HepG2 (cell line): Measurements from ENCODE around the gene GEMIN2. TPM values are rescaled to one million over a fixed set of nuclear protein-coding genes. Genes with fewer than 3 reads are reported as not detected.

Experiments used
- CREM ChIP-seq, 2 experiments: sonication (generic) in 1 of 2; formaldehyde crosslinking in 1 of 2; IDR thresholded peaks; 2 replicates each; pipeline versions ENCODE4 v1.4.0 to v1.6.1; 2016 to 2020; ENCODE audit warnings: antibody characterized with exemption in 1 of 2, mild to moderate bottlenecking in 1 of 2, missing genetic modification reagents in 1 of 2
- NAIF1 ChIP-seq: sonication (generic); formaldehyde crosslinking; IDR thresholded peaks from 2 replicates; pipeline ENCODE4 v1.5.0; 2020; ENCODE audit warnings: mild to moderate bottlenecking, missing genetic modification reagents, borderline replicate concordance
- NFRKB ChIP-seq: fragments of 450-650 bp; IDR thresholded peaks from 2 replicates; pipeline ENCODE4 v1.6.1; 2017
- NR2F6 ChIP-seq, 2 experiments: IDR thresholded peaks; 2 replicates each; pipeline ENCODE4 v1.6.1; 2016; ENCODE audit warnings: antibody characterized with exemption in 1 of 2, mild to moderate bottlenecking in 1 of 2
- PREB ChIP-seq: sonication (generic); formaldehyde crosslinking; IDR thresholded peaks from 2 replicates; pipeline ENCODE4 v1.4.0; 2020; ENCODE audit warnings: missing genetic modification reagents
- SP1 ChIP-seq, 2 experiments: fragments of 450-650 bp in 1 of 2; sonication (generic) in 1 of 2; formaldehyde crosslinking in 1 of 2; IDR thresholded peaks; 2 replicates each; pipeline versions ENCODE4 v1.4.0 to v1.6.1; 2016 to 2020; ENCODE audit warnings: missing genetic modification reagents in 1 of 2
- TMF1 ChIP-seq: sonication (generic); formaldehyde crosslinking; IDR thresholded peaks from 2 replicates; pipeline ENCODE4 v1.8.1; 2022; ENCODE audit warnings: low read depth, missing genetic modification reagents
- ZNF296 ChIP-seq: sonication (generic); formaldehyde crosslinking; conservative IDR thresholded peaks from 2 replicates; pipeline ENCODE4 v1.5.0; 2020; ENCODE audit warnings: mild to moderate bottlenecking, missing genetic modification reagents
- ZNF503 ChIP-seq: sonication (generic); formaldehyde crosslinking; IDR thresholded peaks from 2 replicates; pipeline ENCODE4 v1.4.0; 2020; ENCODE audit warnings: missing genetic modification reagents
- polyA plus RNA-seq, 8 experiments: library from polyadenylated mRNA; depleted of rRNA in 3 of 8; stranded (reverse) in 7 of 8; unstranded in 1 of 8; fragments of >200 nt; fragmentation: Illumina TruSeq in 4 of 8; extraction: Trizol in 4 of 8; gene quantifications; 2 replicates each; pipeline versions ENCODE4 v1.2.1 to v1.2.3, GENCODE V29; 2011 to 2016; ENCODE audit warnings: low read depth in 4 of 8, missing spikeins in 1 of 8, mixed read lengths in 1 of 8; ENCODE audit not compliant: insufficient read depth in 1 of 8
- total RNA-seq, 5 experiments: library from RNA; depleted of rRNA; stranded (reverse); fragments of >200 nt; fragmentation: Illumina TruSeq; extraction: Trizol; gene quantifications; 2 replicates each; pipeline ENCODE4 v1.2.3, GENCODE V29; 2016; ENCODE audit warnings: low read depth in 1 of 5
- TF ChIP-seq, protein P1 (sequence below): sonication (generic); formaldehyde crosslinking; IDR thresholded peaks from 2 replicates; pipeline ENCODE4 v1.8.0; 2022; ENCODE audit warnings: mild to moderate bottlenecking, missing genetic modification reagents; ENCODE audit not compliant: insufficient replicate concordance
- TF ChIP-seq, protein P2 (sequence below): sonication (generic); formaldehyde crosslinking; IDR thresholded peaks from 2 replicates; pipeline ENCODE4 v1.4.0; 2020; ENCODE audit warnings: low read depth, mild to moderate bottlenecking, missing genetic modification reagents
- TF ChIP-seq, protein P3 (sequence below): sonication (generic); formaldehyde crosslinking; IDR thresholded peaks from 2 replicates; pipeline ENCODE4 v1.9.0; 2021; ENCODE audit warnings: mild to moderate bottlenecking, missing genetic modification reagents

GEMIN2 gene
- total and polyA plus RNA-seq, 2 of the 13 experiments (the other 11 are each of a cell fraction or from before 2014, with no cell fraction given) = 54.8 to 110 TPM

GRCh38 chr14:39145266-39145966, 31.3 kb downstream of the GEMIN2 start (continued):
- TF ChIP-seq, protein P1, sequence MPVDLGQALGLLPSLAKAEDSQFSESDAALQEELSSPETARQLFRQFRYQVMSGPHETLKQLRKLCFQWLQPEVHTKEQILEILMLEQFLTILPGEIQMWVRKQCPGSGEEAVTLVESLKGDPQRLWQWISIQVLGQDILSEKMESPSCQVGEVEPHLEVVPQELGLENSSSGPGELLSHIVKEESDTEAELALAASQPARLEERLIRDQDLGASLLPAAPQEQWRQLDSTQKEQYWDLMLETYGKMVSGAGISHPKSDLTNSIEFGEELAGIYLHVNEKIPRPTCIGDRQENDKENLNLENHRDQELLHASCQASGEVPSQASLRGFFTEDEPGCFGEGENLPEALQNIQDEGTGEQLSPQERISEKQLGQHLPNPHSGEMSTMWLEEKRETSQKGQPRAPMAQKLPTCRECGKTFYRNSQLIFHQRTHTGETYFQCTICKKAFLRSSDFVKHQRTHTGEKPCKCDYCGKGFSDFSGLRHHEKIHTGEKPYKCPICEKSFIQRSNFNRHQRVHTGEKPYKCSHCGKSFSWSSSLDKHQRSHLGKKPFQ (CRISPR knock-in tag) = no peak
- TF ChIP-seq TMF1 (no peak), NFRKB (no peak), NR2F6 (IDR thresholded peaks at IDR 0.05) (peak; percentile 81), NR2F6 (CRISPR knock-in tag; IDR thresholded peaks at IDR 0.05) (peak; percentile 72), ZNF296 (no peak), ZNF503 (CRISPR knock-in tag) (no peak), NAIF1 (CRISPR knock-in tag) (no peak), PREB (CRISPR knock-in tag) (no peak), SP1 (IDR thresholded peaks at IDR 0.05) (no peak), SP1 (CRISPR knock-in tag; IDR thresholded peaks at IDR 0.05) (no peak), CREM (IDR thresholded peaks at IDR 0.05) (peak; percentile 69), CREM (CRISPR knock-in tag; IDR thresholded peaks at IDR 0.05) (no peak)
- TF ChIP-seq, protein P2, sequence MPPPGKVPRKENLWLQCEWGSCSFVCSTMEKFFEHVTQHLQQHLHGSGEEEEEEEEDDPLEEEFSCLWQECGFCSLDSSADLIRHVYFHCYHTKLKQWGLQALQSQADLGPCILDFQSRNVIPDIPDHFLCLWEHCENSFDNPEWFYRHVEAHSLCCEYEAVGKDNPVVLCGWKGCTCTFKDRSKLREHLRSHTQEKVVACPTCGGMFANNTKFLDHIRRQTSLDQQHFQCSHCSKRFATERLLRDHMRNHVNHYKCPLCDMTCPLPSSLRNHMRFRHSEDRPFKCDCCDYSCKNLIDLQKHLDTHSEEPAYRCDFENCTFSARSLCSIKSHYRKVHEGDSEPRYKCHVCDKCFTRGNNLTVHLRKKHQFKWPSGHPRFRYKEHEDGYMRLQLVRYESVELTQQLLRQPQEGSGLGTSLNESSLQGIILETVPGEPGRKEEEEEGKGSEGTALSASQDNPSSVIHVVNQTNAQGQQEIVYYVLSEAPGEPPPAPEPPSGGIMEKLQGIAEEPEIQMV (CRISPR knock-in tag) = 0 out of 2 replicates have a peak, but pooled peaks have one; percentile 35
- TF ChIP-seq, protein P3, sequence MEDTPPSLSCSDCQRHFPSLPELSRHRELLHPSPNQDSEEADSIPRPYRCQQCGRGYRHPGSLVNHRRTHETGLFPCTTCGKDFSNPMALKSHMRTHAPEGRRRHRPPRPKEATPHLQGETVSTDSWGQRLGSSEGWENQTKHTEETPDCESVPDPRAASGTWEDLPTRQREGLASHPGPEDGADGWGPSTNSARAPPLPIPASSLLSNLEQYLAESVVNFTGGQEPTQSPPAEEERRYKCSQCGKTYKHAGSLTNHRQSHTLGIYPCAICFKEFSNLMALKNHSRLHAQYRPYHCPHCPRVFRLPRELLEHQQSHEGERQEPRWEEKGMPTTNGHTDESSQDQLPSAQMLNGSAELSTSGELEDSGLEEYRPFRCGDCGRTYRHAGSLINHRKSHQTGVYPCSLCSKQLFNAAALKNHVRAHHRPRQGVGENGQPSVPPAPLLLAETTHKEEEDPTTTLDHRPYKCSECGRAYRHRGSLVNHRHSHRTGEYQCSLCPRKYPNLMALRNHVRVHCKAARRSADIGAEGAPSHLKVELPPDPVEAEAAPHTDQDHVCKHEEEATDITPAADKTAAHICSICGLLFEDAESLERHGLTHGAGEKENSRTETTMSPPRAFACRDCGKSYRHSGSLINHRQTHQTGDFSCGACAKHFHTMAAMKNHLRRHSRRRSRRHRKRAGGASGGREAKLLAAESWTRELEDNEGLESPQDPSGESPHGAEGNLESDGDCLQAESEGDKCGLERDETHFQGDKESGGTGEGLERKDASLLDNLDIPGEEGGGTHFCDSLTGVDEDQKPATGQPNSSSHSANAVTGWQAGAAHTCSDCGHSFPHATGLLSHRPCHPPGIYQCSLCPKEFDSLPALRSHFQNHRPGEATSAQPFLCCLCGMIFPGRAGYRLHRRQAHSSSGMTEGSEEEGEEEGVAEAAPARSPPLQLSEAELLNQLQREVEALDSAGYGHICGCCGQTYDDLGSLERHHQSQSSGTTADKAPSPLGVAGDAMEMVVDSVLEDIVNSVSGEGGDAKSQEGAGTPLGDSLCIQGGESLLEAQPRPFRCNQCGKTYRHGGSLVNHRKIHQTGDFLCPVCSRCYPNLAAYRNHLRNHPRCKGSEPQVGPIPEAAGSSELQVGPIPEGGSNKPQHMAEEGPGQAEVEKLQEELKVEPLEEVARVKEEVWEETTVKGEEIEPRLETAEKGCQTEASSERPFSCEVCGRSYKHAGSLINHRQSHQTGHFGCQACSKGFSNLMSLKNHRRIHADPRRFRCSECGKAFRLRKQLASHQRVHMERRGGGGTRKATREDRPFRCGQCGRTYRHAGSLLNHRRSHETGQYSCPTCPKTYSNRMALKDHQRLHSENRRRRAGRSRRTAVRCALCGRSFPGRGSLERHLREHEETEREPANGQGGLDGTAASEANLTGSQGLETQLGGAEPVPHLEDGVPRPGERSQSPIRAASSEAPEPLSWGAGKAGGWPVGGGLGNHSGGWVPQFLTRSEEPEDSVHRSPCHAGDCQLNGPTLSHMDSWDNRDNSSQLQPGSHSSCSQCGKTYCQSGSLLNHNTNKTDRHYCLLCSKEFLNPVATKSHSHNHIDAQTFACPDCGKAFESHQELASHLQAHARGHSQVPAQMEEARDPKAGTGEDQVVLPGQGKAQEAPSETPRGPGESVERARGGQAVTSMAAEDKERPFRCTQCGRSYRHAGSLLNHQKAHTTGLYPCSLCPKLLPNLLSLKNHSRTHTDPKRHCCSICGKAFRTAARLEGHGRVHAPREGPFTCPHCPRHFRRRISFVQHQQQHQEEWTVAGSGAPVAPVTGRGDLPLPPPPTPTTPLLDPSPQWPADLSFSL (CRISPR knock-in tag) = no peak
